T1000 (cell line): ENCODE results near the gene UMAD1.

Source experiments
- DNase-seq: peaks from one replicate; lab custom pipeline; 2025; ENCODE audit warnings: mixed read lengths; lab: John Stamatoyannopoulos, UW

UMAD1 gene

DNA sequence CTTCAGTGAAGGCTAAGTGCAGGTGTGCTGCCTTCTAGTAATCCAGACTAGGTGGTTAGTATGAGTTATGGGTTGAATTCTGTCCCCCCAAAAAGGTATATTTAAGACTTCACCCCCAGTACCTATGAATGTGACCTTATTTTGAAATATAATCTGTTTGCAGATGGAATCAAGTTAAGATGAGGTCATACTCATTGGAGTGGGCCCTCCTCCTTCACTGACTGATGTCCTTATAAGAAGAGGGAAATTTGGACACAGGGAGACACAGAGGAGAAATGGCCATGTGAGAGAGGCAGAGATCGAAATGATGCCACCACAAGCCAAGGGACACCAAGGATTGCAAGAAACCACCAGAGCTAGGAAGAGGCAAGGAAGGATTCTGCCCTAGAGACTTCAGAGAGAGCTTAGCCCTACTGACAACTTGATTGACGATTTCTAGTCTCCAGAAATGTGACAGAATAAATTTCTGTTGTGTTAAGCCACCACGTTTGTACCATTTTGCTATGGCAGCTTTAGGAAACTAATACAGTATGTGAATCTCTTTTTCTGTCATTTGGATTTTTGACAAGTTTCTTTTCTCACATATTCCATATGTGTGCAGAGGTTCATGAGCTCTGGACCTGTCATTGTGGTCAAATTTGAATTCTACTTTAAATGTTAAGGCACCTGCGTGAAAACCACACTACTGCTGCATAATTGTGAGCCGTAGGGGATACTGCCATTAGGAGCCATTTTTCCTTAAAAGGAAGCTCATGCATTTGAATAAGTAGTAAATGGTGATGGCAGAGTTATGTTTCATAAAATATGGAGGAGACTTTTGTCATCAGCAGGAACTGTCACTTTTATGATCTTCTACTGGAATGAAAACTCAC lies 80.4 kb downstream of the UMAD1 start:
- DNase-seq: no peak

DNA sequence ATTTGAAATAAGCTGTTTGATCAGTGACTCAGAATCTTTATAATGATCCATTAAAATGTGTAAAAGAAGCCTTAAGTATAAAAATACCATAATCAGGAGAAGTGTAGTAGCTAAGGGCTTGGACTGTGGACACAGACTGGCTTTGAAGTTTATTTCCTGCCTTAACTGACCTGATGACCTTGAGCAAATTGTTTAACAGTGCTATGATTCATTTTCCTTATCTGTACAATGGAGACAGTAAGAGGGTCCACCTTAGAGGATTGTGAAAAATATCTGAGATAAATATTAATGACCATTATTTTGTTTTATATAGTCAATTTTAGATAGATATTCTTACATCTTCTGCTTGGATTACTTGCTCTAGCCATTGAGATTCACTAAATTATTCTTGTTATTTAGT lies 91.2 kb downstream of the UMAD1 start:
- DNase-seq: no peak

GRCh38 chr7:7732621-7733281 lies 92.2 kb downstream of the UMAD1 start:
- no peak for DNase-seq

DNA sequence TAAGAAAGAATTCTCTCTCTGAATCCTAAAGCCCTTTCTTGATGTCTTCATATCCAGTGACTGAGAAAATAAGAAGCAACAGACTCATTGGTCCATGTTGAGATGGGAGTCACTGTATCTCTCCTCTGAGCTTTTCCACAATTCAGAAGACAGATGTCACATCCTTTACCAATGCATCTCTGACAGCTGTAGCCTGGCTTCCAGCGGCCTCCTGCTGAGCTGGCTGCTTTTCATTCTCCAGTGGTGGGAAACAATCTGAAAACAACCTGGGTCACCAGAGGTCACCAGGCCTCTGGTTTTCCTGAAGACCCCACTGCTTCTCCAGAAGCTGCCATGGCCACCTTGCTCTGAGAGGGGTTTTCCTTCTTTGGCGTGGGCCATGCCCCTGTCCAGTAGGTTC lies 96.1 kb downstream of the UMAD1 start:
- no peak for DNase-seq

DNA sequence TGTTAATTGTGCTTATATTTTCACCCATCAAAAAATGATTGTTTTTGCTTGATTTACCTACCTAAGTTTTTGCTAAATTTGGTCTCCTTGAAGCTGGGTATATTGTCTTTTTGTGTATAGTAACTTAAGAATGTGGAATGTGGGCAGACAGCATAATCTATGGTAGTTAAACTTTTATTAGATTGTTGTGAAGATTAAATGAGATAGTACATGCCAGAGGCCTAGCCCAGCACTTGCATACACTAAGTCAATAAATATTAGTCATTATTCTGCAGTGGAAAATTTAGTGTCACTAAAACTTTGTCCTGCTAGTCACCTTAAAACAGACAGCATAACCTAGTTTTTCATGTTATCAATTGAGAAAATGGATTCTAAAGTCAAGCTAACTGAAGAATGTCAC lies 97.1 kb downstream of the UMAD1 start:
- no peak for DNase-seq

GRCh38 chr7:7738177-7738576 lies 97.6 kb downstream of the UMAD1 start:
- no peak for DNase-seq

- no peak for DNase-seq
Observed at GRCh38 chr7:7738622-7739021, 98.1 kb downstream of the UMAD1 start.

- no peak for DNase-seq
Observed at GRCh38 chr7:7739204-7740036, 98.9 kb downstream of the UMAD1 start.

GRCh38 chr7:7740037-7740355 lies 99.4 kb downstream of the UMAD1 start:
- DNase-seq: no peak

- DNase-seq: no peak
Observed at GRCh38 chr7:7742223-7742622, 101.7 kb downstream of the UMAD1 start.

GRCh38 chr7:7745258-7745657 lies 104.7 kb downstream of the UMAD1 start:
- no peak for DNase-seq

DNA sequence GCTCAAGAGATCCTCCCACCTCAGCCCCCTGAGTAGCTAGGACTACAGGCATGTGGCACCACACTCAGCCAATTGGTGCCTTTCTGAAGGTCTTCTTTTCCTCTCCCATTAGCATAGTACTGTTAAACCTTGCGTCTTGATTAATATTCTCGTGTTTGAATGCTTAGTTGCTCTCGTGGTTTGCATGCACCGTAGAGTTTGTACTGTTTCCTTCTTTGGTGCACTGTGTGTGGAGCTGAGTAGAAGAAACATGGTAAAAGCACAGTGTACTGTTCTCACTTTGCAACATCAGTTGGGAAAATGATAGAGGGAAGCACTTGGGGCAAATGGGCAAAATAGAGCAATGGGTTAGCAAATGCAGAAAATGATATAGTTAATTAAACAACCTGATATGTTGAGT lies 105.4 kb downstream of the UMAD1 start:
- no peak for DNase-seq

DNA sequence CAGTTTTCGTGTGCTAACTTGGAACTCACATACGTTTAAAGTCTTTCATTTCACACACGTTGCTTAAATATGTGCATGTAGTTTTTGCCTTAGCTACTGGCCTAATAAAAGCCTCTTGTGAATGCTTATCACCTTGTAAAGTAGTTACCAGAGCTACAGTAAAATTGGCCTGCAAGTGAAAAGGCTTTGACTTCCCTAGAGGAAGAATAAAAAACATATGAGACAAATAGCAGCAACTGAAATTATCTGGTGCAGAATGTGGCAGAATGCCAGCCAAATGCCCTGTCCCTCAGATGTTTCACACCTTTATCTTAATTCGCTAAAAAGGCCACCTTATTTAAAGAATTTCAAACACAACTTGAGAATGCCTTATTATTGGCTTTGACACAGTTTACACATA lies 105.9 kb downstream of the UMAD1 start:
- DNase-seq: no peak

DNA sequence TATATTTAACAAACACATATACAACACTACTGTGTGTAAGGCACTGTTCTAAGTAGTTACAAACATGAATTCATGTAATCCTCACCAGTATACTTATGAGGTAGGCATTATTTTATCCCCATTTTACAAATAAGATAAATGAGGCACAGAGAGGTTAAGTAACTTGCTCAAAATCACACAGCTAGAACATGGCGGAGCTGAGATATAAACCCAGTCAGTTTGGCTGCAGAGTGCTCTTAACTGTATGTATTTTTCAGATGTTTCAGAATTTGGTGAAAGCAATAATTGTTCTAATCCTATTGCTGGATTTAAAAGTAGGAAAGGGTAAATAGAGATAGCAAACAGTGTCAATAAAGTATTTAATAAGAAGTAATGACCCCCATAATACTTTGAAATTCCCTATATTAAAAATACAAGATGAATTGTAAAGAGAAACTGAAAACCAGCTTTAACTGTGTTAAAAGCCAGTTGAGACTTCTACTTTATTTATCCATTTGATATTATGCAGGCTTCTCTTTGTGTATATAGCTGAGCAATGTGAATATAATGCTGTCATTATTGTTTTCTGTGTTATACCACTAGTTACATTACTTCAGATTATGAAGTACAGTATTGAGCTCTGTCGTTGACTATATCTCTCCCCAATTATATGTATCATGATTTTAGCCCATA lies 110.2 kb downstream of the UMAD1 start:
- no peak for DNase-seq

- DNase-seq: no peak
Observed at GRCh38 chr7:7751243-7752092, 110.9 kb downstream of the UMAD1 start.

DNA sequence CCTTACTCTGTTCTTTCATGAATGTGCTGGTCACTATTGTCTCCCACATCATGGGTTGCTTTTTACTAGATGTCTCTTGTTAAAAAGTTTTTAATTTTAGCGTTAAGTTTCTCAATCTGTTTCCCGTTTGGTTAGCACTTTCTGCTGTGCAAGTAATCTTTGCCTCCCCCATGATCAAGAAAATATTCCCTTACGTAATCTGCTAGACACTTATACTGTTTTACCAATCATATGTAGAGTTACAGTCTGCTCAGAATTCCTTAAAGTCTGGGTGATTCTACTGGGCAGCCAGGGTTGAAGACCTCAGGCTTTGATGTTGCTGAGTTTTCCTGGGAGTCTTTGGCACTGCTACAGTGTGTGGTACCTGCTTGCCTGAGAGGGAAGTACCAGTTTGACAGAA lies 116.0 kb downstream of the UMAD1 start:
- DNase-seq: no peak

- no peak for DNase-seq
Observed at GRCh38 chr7:7757576-7757975, 117.0 kb downstream of the UMAD1 start.

DNA sequence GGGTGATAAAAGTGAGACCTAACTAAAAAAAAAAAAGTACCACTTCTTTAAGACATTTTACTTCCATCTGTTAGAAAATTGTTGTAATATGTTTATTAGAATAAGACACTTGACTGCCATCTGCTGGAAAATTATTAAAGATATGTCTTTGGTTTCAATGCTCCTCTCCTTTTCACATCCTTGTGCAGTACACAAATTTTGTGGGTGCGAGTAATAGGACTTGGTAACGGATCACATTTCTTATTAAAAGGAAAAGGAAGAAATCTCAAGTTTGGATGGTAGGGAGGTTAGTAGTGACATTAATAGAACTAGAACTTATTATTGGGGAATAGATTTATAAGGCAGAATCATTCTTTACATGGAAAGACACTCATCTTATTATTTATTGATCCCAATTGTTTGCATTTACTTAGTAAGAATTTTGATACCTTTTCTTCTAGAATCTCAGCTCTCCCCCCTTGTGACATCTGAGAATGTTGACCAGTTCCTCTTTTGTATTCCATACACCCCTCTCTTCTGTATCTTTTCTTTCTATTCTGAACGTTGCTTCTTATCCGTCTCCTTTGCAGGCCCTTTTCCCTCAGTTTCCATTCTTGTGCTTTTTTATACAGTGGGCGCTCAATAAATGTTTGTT lies 120.9 kb downstream of the UMAD1 start:
- no peak for DNase-seq

DNA sequence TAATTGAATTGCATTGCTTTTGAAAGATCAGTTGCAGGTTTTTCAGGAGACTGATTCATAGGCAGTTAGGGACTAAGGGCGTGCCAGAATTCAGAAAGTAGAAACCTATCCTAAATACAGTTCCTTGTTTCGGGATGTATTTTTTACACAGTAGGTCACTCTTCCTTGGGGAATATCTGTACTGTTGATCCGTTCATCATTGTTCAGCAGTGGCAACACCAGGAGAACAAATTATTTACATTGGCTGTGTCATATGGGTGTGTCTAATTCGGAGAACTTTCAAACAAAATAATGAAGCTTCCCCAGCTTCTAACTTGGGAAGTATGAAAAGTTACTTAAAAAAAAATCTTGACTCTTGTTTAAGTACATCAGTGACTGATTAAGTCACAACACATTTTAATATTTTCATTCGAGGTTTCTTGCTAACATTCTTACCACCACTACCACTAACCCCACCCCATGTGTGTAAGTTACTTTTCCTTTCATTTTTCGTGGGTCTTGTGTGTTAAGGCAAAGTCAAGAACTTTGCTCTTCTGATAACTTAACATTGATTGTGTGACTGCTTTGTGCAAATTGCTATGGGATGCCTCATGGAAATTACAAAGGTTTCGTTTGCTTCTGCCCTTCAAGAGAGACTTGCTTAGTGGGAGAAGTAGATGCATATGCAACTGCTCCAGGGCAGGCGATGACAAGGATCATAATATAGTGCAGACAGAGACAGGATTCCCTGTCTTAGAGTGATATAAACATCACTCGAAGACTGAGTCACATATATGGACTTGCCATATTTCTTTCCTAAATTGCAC lies 121.6 kb downstream of the UMAD1 start:
- no peak for DNase-seq
